ENCODE data around the gene GPD2.

The GPD2 gene

GRCh38 chr2:156435396-156435717, 822 bp upstream of the GPD2 start (continued):
- TF ChIP-seq REPIN1 (tag by site-specific recombination; IDR thresholded peaks at IDR 0.05; ENCODE audit: low read depth) (no peak), ZNF558 (tag by site-specific recombination; IDR thresholded peaks at IDR 0.05) (no peak), ZNF660 (tag by site-specific recombination; IDR thresholded peaks at IDR 0.05) (no peak), ZXDB (tag by site-specific recombination; IDR thresholded peaks at IDR 0.05) (0 out of 2 replicates have a peak, but pooled peaks have one; percentile 38), FEZF1 (tag by site-specific recombination; IDR thresholded peaks at IDR 0.05) (no peak), GLIS2 (tag by site-specific recombination; IDR thresholded peaks at IDR 0.05) (no peak), ZNF792 (tag by site-specific recombination; IDR thresholded peaks at IDR 0.05) (no peak), ZNF175 (tag by site-specific recombination; IDR thresholded peaks at IDR 0.05) (no peak), TSHZ1 (tag by site-specific recombination; IDR thresholded peaks at IDR 0.05; ENCODE audit: borderline replicate concordance) (no peak), ZNF571 (tag by site-specific recombination; IDR thresholded peaks at IDR 0.05) (no peak), ZNF221 (tag by site-specific recombination; IDR thresholded peaks at IDR 0.05; ENCODE audit: borderline replicate concordance) (no peak), ZBTB49 (tag by site-specific recombination; IDR thresholded peaks at IDR 0.05; ENCODE audit: low read depth) (no peak), ZNF521 (tag by site-specific recombination; IDR thresholded peaks at IDR 0.05) (no peak), SETDB1 (IDR thresholded peaks at IDR 0.05; ENCODE audit: insufficient read length, low read length) (no peak), ZNF274 (IDR thresholded peaks at IDR 0.05; ENCODE audit: low read length) (no peak), ZNF274 (tag by site-specific recombination; IDR thresholded peaks at IDR 0.05; ENCODE audit: borderline replicate concordance) (no peak), ZNF837 (tag by site-specific recombination; IDR thresholded peaks at IDR 0.05) (no peak), ZNF423 (tag by site-specific recombination; IDR thresholded peaks at IDR 0.05) (peak; percentile 31; the same call in 1 of the 2 replicates), OSR2 (tag by site-specific recombination; IDR thresholded peaks at IDR 0.05) (no peak), CTCF (tag by site-specific recombination; IDR thresholded peaks at IDR 0.05) (no peak), ZNF302 (tag by site-specific recombination; IDR thresholded peaks at IDR 0.05; ENCODE audit: low read depth) (no peak), ZNF398 (tag by site-specific recombination; IDR thresholded peaks at IDR 0.05) (peak; percentile 68), KLF17 (tag by site-specific recombination; IDR thresholded peaks at IDR 0.05) (no peak), SP3 (tag by site-specific recombination; IDR thresholded peaks at IDR 0.05) (no peak), ZNF658 (tag by site-specific recombination; IDR thresholded peaks at IDR 0.05) (no peak), PBX3 (CRISPR knock-in tag; IDR thresholded peaks at IDR 0.05) (no peak), ZIC2 (tag by site-specific recombination; IDR thresholded peaks at IDR 0.05) (peak; percentile 84), ZFP3 (tag by site-specific recombination; IDR thresholded peaks at IDR 0.05; ENCODE audit: low read depth) (no peak), ZNF747 (tag by site-specific recombination; IDR thresholded peaks at IDR 0.05) (no peak), ZNF174 (tag by site-specific recombination; IDR thresholded peaks at IDR 0.05) (no peak), ZNF529 (tag by site-specific recombination; IDR thresholded peaks at IDR 0.05; ENCODE audit: insufficient replicate concordance) (no peak), ZNF623 (tag by site-specific recombination; IDR thresholded peaks at IDR 0.05) (no peak)
